ENCODE measurements around the gene VN1R4. TPM values are rescaled to one million over a fixed set of nuclear protein-coding genes. Genes with fewer than 3 reads are reported as not detected.
"Not testable (repeated sequence)": the region's sequence is repeated elsewhere in the genome, so short reads cannot be mapped to it uniquely, and the experiment has no call there.

VN1R4 gene
- total RNA-seq, 1 donor from 2014 or later, result not detected

GRCh38 chr19:53290758-53291549 is 23.4 kb upstream of the VN1R4 start:
- Mint-ChIP-seq H3K27ac (ENCODE audit: unreplicated experiment) (no peak overlapping the region), H3K4me1 (ENCODE audit: low read depth, unreplicated experiment) (no peaks in the 10 kb centered on the region), H3K36me3 (ENCODE audit: unreplicated experiment) (peaks cover 14% of the 10 kb centered on the region), H3K4me3 (ENCODE audit: unreplicated experiment) (no peak overlapping the region), H3K9me3 (ENCODE audit: unreplicated experiment) (peaks cover 2% of the 10 kb centered on the region), H3K27me3 (ENCODE audit: unreplicated experiment) (no peaks in the 10 kb centered on the region)
- no peak for DNase-seq
- TF ChIP-seq, protein P1, sequence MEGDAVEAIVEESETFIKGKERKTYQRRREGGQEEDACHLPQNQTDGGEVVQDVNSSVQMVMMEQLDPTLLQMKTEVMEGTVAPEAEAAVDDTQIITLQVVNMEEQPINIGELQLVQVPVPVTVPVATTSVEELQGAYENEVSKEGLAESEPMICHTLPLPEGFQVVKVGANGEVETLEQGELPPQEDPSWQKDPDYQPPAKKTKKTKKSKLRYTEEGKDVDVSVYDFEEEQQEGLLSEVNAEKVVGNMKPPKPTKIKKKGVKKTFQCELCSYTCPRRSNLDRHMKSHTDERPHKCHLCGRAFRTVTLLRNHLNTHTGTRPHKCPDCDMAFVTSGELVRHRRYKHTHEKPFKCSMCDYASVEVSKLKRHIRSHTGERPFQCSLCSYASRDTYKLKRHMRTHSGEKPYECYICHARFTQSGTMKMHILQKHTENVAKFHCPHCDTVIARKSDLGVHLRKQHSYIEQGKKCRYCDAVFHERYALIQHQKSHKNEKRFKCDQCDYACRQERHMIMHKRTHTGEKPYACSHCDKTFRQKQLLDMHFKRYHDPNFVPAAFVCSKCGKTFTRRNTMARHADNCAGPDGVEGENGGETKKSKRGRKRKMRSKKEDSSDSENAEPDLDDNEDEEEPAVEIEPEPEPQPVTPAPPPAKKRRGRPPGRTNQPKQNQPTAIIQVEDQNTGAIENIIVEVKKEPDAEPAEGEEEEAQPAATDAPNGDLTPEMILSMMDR (IDR thresholded peaks at IDR 0.05; ENCODE audit: partially characterized antibody, unreplicated experiment), result no peak

- no peaks in the 10 kb centered on the region for H3K27me3 Mint-ChIP-seq (ENCODE audit: unreplicated experiment)
- H3K4me3 Mint-ChIP-seq (ENCODE audit: unreplicated experiment), result no peak overlapping the region
- peaks cover 2% of the 10 kb centered on the region for H3K9me3 Mint-ChIP-seq (ENCODE audit: unreplicated experiment)
- H3K27ac Mint-ChIP-seq (ENCODE audit: unreplicated experiment), result no peak overlapping the region
- no peaks in the 10 kb centered on the region for H3K4me1 Mint-ChIP-seq (ENCODE audit: low read depth, unreplicated experiment)
- TF ChIP-seq, protein P1 (IDR thresholded peaks at IDR 0.05; ENCODE audit: partially characterized antibody, unreplicated experiment), result no peak
- DNase-seq, result no peak
- peaks cover 5% of the 10 kb centered on the region for H3K36me3 Mint-ChIP-seq (ENCODE audit: unreplicated experiment)
Measured at GRCh38 chr19:53285087-53285486, 17.6 kb upstream of the VN1R4 start.

- H3K9me3 Mint-ChIP-seq (ENCODE audit: unreplicated experiment); H3K36me3 Mint-ChIP-seq (ENCODE audit: unreplicated experiment); H3K27ac Mint-ChIP-seq (ENCODE audit: unreplicated experiment); H3K4me1 Mint-ChIP-seq (ENCODE audit: low read depth, unreplicated experiment); H3K4me3 Mint-ChIP-seq (ENCODE audit: unreplicated experiment); H3K27me3 Mint-ChIP-seq (ENCODE audit: unreplicated experiment): not testable (repeated sequence)
- peak; percentile 19 for DNase-seq
Measured at GRCh38 chr19:53281947-53282346, 14.4 kb upstream of the VN1R4 start.

- TF ChIP-seq, protein P1 (IDR thresholded peaks at IDR 0.05; ENCODE audit: partially characterized antibody, unreplicated experiment), result no peak
- H3K9me3 Mint-ChIP-seq (ENCODE audit: unreplicated experiment), result peaks cover 6% of the 10 kb centered on the region
Measured at GRCh38 chr19:53275480-53275879, 8.0 kb upstream of the VN1R4 start.

DNA sequence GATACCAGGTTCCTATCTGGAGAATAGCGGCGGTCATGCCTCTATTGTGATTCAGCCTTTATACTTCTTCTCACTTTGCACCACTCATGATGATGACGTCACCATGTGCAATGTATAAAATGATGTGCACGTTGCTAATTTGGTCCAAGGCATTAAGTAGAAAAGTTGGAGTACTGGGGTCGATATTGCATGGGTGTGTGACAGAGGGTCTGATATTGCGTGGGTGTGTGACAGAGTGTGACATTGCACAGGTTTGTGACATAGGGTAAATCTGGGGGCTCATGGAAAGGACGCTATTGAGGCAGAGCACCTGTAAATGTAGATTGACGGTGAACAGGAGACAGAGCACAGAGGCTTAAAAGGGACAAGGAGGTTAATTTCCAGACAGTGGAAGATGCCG is 4.5 kb upstream of the VN1R4 start:
- DNase-seq, result no peak
- TF ChIP-seq, protein P1 (IDR thresholded peaks at IDR 0.05; ENCODE audit: partially characterized antibody, unreplicated experiment), result no peak
- no peak overlapping the region for H3K4me3 Mint-ChIP-seq (ENCODE audit: unreplicated experiment)
- H3K27ac Mint-ChIP-seq (ENCODE audit: unreplicated experiment), result no peak overlapping the region
- peaks cover 18% of the 10 kb centered on the region for H3K36me3 Mint-ChIP-seq (ENCODE audit: unreplicated experiment)
- no peaks in the 10 kb centered on the region for H3K27me3 Mint-ChIP-seq (ENCODE audit: unreplicated experiment)
- no peaks in the 10 kb centered on the region for H3K4me1 Mint-ChIP-seq (ENCODE audit: low read depth, unreplicated experiment)
- H3K9me3 Mint-ChIP-seq (ENCODE audit: unreplicated experiment), result peaks cover 6% of the 10 kb centered on the region

More at GRCh38 chr19:53275480-53275879, 8.0 kb upstream of the VN1R4 start:
- H3K36me3 Mint-ChIP-seq (ENCODE audit: unreplicated experiment), result peaks cover 13% of the 10 kb centered on the region
- no peak overlapping the region for H3K4me3 Mint-ChIP-seq (ENCODE audit: unreplicated experiment)
- no peaks in the 10 kb centered on the region for H3K27me3 Mint-ChIP-seq (ENCODE audit: unreplicated experiment)
- no peak overlapping the region for H3K27ac Mint-ChIP-seq (ENCODE audit: unreplicated experiment)
- no peak for DNase-seq
- H3K4me1 Mint-ChIP-seq (ENCODE audit: low read depth, unreplicated experiment), result no peaks in the 10 kb centered on the region

DNA sequence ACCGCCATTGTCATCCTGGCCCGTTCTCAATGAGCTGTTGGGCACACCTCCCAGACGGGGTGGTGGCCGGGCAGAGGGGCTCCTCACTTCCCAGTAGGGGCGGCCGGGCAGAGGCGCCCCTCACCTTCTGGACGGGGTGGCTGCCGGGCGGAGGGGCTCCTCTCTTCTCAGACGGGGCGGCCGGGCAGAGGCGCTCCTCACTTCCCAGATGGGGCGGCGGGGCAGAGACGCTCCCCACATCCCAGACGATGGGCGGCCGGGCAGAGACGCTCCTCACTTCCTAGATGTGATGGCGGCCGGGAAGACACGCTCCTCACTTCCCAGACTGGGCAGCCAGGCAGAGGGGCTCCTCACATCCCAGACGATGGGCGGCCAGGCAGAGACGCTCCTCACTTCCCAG is 2.3 kb upstream of the VN1R4 start:
- not testable (repeated sequence) for H3K9me3 Mint-ChIP-seq (ENCODE audit: unreplicated experiment); H3K4me1 Mint-ChIP-seq (ENCODE audit: low read depth, unreplicated experiment); H3K4me3 Mint-ChIP-seq (ENCODE audit: unreplicated experiment); DNase-seq; H3K27me3 Mint-ChIP-seq (ENCODE audit: unreplicated experiment); H3K27ac Mint-ChIP-seq (ENCODE audit: unreplicated experiment)
- peaks cover 22% of the 10 kb centered on the region for H3K36me3 Mint-ChIP-seq (ENCODE audit: unreplicated experiment)

GRCh38 chr19:53257715-53258342 is 9.7 kb downstream of the VN1R4 start, which contains the start of gene VN1R2:
Gene VN1R2, plus strand, starts transcription at chr19:53258292. Its CDS starts 84 bp downstream, at chr19:53258376.
- not testable (repeated sequence) for H3K4me3 Mint-ChIP-seq (ENCODE audit: unreplicated experiment); H3K9me3 Mint-ChIP-seq (ENCODE audit: unreplicated experiment); DNase-seq; H3K27me3 Mint-ChIP-seq (ENCODE audit: unreplicated experiment); H3K27ac Mint-ChIP-seq (ENCODE audit: unreplicated experiment); H3K4me1 Mint-ChIP-seq (ENCODE audit: low read depth, unreplicated experiment)
- H3K36me3 Mint-ChIP-seq (ENCODE audit: unreplicated experiment), result peaks cover 15% of the 10 kb centered on the region

Measured in glutamatergic neuron (in vitro differentiated cells).